ENCODE data around the gene DENR.

The DENR gene

DNA sequence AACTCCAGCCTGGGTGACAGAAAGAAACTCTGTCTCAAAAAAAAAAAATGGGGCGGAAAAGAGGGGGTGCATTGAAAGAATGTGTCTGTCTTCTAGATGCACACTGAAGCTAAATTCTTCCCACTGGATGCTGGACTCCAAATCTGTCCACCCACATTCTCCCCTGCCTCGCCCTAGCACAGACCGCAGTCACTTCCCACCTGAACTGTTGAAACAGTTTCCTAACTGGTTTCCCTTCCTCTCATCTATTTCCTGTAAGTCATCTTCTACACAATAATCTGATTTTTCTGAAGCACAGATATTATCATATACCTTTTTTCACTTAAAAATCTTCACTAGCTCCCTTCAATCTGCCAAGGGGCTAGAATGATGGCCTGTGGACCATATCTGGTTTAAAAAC is 20.5 kb upstream of the DENR start:
- DNase-seq (ENCODE audit: low read depth), result no peak
- H3K4me3 ChIP-seq (ENCODE audit: control insufficient read depth, low read depth, low read length), result no peak overlapping the region
- TF ChIP-seq, protein P1, sequence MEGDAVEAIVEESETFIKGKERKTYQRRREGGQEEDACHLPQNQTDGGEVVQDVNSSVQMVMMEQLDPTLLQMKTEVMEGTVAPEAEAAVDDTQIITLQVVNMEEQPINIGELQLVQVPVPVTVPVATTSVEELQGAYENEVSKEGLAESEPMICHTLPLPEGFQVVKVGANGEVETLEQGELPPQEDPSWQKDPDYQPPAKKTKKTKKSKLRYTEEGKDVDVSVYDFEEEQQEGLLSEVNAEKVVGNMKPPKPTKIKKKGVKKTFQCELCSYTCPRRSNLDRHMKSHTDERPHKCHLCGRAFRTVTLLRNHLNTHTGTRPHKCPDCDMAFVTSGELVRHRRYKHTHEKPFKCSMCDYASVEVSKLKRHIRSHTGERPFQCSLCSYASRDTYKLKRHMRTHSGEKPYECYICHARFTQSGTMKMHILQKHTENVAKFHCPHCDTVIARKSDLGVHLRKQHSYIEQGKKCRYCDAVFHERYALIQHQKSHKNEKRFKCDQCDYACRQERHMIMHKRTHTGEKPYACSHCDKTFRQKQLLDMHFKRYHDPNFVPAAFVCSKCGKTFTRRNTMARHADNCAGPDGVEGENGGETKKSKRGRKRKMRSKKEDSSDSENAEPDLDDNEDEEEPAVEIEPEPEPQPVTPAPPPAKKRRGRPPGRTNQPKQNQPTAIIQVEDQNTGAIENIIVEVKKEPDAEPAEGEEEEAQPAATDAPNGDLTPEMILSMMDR (conservative IDR thresholded peaks at IDR 0.05; ENCODE audit: control insufficient read depth, insufficient read depth, low read depth, low read length), result no peak

DNA sequence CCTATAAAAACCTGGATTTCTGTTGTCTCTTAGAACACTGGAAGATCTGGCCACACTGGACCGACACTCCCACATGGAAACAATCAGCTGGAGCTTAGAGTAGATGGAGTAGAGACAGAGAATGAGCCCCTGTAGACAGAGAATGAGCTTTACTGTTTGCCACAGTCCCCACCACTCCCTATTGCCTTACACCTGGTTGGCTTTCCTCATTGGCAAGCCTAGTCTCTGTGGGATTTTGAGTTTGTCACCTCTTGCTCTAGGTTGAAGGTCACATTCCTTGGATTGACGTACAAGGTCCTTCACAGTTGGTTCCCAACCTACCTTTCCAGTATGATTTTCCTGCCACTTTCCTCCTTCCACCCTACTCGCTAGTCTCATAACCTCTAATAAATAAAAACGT is 20.0 kb upstream of the DENR start:
- no peak for DNase-seq (ENCODE audit: low read depth)
- no peak overlapping the region for H3K4me3 ChIP-seq (ENCODE audit: control insufficient read depth, low read depth, low read length)
- TF ChIP-seq, protein P1 (conservative IDR thresholded peaks at IDR 0.05; ENCODE audit: control insufficient read depth, insufficient read depth, low read depth, low read length), result no peak

DNA sequence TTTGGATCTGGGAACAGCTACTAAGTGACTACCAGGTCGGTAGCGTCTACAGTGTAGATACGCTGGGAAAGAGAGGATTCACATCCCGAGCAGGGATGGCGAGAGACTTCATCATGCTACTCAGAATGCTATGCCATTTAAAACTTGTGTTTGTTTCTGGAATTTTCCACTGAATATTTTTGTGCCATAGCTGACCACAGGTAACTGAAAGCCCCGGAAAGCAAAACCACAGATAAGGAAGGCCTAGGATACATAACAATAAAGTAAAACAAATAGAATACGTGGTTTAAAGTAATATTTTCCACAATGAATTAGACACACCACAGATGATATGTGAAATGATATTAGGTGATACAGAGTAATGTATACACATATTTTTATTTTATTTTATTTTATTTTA is 14.1 kb upstream of the DENR start:
- TF ChIP-seq, protein P1 (conservative IDR thresholded peaks at IDR 0.05; ENCODE audit: control insufficient read depth, insufficient read depth, low read depth, low read length), result no peak
- no peak overlapping the region for H3K4me3 ChIP-seq (ENCODE audit: control insufficient read depth, low read depth, low read length)
- DNase-seq (ENCODE audit: low read depth), result no peak

DNA sequence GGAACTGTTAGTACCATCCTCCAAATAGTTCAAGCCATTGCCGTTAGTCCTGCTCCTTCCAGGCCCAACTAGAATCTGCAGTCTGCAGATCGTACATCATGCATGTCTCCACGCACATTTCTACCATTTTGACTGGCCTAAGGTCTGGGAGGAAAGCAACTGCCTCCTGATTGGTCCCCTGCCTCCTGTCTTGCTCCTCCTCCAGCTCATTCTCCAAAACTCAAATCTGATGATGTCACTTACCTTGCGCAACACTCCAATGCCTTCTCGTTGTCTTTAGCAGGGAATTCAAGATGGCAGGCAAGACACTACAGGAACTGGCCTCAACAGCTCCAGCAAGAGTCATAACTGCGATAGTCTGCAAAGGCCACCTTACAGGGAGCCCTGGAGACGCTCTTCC is 12.3 kb upstream of the DENR start:
- DNase-seq (ENCODE audit: low read depth), result peak; percentile 40
- H3K4me3 ChIP-seq (ENCODE audit: control insufficient read depth, low read depth, low read length), result no peak overlapping the region
- TF ChIP-seq, protein P1 (conservative IDR thresholded peaks at IDR 0.05; ENCODE audit: control insufficient read depth, insufficient read depth, low read depth, low read length), result no peak

DNA sequence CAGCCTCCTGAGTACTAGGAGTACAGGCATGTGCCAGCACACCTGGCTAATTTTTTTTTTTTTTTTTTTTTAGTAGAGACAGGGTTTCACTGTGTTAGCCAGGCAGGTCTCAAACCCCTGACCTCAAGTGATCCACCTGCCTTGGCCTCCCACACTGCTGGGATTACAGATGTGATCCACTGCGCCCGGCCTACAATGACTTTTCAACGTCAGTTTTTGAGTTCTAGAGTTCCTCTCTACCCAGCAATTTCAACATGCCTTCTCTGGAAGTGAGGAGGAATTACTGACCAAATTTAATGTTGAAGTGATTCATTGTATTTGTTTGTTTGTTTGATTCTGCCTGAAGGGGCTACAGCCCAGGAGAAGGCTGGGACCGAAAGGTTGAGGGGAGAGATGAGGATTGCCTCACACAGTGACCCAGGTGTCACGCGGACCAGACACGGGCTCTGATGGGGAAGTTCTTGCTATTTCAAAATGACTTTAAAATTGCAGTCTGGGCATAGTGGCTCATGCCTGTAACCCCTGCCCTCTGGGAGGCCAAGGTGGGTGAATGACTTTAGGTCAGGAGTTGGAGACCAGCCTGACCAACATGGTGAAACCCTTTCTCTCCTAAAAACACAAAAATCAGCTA is 8.6 kb upstream of the DENR start:
- DNase-seq (ENCODE audit: low read depth), result no peak
- TF ChIP-seq, protein P1 (conservative IDR thresholded peaks at IDR 0.05; ENCODE audit: control insufficient read depth, insufficient read depth, low read depth, low read length), result no peak
- no peak overlapping the region for H3K4me3 ChIP-seq (ENCODE audit: control insufficient read depth, low read depth, low read length)

DNA sequence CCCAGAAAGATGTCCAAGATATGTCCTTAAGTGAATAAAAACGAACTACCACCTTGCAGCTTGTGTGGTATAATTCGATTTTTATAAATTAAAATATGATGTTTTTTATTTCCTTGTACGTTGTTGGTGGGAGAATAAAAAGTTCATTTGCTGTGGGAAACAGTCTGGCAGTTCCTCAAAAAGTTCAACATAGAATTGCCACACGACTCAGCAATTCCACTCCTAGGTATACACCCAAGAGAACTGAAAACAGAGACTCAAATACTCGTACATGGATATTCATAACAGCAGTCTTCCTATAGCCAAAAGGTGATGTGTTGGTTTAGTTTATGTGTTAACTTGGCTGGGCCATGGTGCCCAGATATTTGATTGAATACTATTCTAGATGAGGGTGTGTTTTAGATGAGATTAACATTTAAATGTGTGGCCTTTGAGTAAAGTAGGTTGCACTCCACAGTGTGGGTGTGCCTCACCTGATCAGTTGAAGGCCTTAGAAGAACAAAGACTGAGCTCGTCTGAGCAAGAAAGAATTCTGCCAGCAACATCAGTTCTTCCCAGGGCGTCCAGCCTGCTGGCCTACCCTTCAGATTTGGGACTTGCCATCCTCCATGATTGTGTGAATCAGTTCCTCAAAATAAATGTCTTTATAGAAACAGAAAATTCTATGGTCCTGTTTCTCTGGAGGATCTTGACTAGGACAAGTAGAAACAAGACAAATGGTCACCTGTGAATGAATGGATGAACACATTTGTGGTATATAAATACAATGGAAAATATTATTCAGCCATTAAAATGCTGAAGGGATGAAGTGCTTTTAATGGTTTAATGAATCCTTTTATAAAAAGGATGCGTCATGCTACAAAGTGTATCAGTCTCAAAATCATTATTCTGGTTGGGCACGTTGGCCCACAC is 5.1 kb upstream of the DENR start:
- no peak for DNase-seq (ENCODE audit: low read depth)
- TF ChIP-seq, protein P1 (conservative IDR thresholded peaks at IDR 0.05; ENCODE audit: control insufficient read depth, insufficient read depth, low read depth, low read length), result no peak
- H3K4me3 ChIP-seq (ENCODE audit: control insufficient read depth, low read depth, low read length), result no peak overlapping the region

Data from fibroblast of mammary gland (primary cell).